H1 (cell line): ENCODE results near the gene KCTD2. TPM values are rescaled to one million over a fixed set of nuclear protein-coding genes. Genes with fewer than 3 reads are reported as not detected.
A peak's percentile ranks its signal among the peaks of the same experiment; 100 is the strongest.

ENCODE experiments used
- CTCF ChIA-PET: fragments of 300-600 bp; sonication (Branson Sonifier 250); formaldehyde crosslinking; loops from one replicate; lab custom pipeline; 2021; ENCODE audit not compliant: partially characterized antibody; lab: Charles Lee
- POLR2A ChIA-PET: fragments of 300-600 bp; sonication (Branson Sonifier 250); formaldehyde crosslinking; loops from one replicate; lab custom pipeline; 2021; ENCODE audit warnings: inconsistent platforms; ENCODE audit not compliant: partially characterized antibody; lab: Charles Lee
- DNase-seq, 2 experiments: peaks; one replicate each; pipeline versions ENCODE4 v3.0.0 to v3.0.0-alpha.2; 2010 to 2022; ENCODE audit warnings: low spot score in 2 of 2, low read depth in 1 of 2, mixed read lengths in 1 of 2
- FAIRE-seq: peaks from 2 replicates; lab custom pipeline; 2011; peaks lifted over from hg19 to GRCh38; lab: Jason Lieb, UNC
- H2AFZ ChIP-seq: 2 replicates; pipeline ENCODE4 v1.8.1; 2012; ENCODE audit warnings: low read length, inconsistent platforms
- H2AK5ac ChIP-seq: 2 replicates; pipeline ENCODE4 v1.6.1; 2013; ENCODE audit warnings: low read depth, low read length
- H2BK120ac ChIP-seq: replicated peaks from 2 replicates; pipeline ENCODE3; 2013; ENCODE audit warnings: low read depth, low read length, inconsistent platforms
- H2BK12ac ChIP-seq: 2 replicates; pipeline ENCODE4 v1.6.1; 2013; ENCODE audit warnings: low read depth, low read length
- H2BK15ac ChIP-seq: 2 replicates; pipeline ENCODE4 v1.6.1; 2013; ENCODE audit warnings: low read length
- H2BK20ac ChIP-seq: 2 replicates; pipeline ENCODE4 v1.6.1; 2013; ENCODE audit warnings: low read length
- H2BK5ac ChIP-seq: 2 replicates; pipeline ENCODE4 v1.6.1; 2013; ENCODE audit warnings: low read depth, low read length
- H3K14ac ChIP-seq: 2 replicates; pipeline ENCODE4 v1.6.1; 2013; ENCODE audit warnings: inconsistent platforms; ENCODE audit not compliant: insufficient read length
- H3K18ac ChIP-seq: 2 replicates; pipeline ENCODE4 v1.6.1; 2013; ENCODE audit warnings: low read length; ENCODE audit errors: extremely low read depth
- H3K23ac ChIP-seq: 2 replicates; pipeline ENCODE4 v1.6.1; 2013; ENCODE audit warnings: inconsistent platforms; ENCODE audit not compliant: insufficient read length
- H3K23me2 ChIP-seq: 2 replicates; pipeline ENCODE4 v1.6.1; 2013; ENCODE audit warnings: low read depth, low read length
- H3K27ac ChIP-seq: 2 replicates; pipeline ENCODE4 v1.6.1; 2011; ENCODE audit warnings: low read depth, low read length, inconsistent platforms
- H3K27me3 ChIP-seq, 4 experiments: replicated peaks in 1 of 4; 1 replicate in 1 of 4; 2 replicates in 3 of 4; pipeline versions ENCODE4 v1.6.1 to v1.8.1; 2011 to 2013; ENCODE audit warnings: low read length in 3 of 4, mild to moderate bottlenecking in 3 of 4, inconsistent platforms in 2 of 4, mixed read lengths in 2 of 4, moderate library complexity in 1 of 4; ENCODE audit not compliant: control insufficient read depth in 3 of 4, insufficient read depth in 3 of 4; ENCODE audit errors: extremely low read depth in 1 of 4
- H3K36me3 ChIP-seq, 4 experiments: 2 replicates each; pipeline versions ENCODE4 v1.6.1 to v1.8.1; 2011 to 2013; ENCODE audit warnings: mild to moderate bottlenecking in 4 of 4, low read length in 3 of 4, moderate library complexity in 2 of 4, control low read depth in 1 of 4, inconsistent platforms in 1 of 4; ENCODE audit not compliant: insufficient read depth in 4 of 4, control insufficient read depth in 2 of 4
- H3K4ac ChIP-seq: replicated peaks from 2 replicates; pipeline ENCODE3; 2013; ENCODE audit warnings: low read length, low read depth, mixed read lengths, inconsistent platforms; ENCODE audit not compliant: insufficient read length
- H3K4me1 ChIP-seq, 4 experiments: replicated peaks in 1 of 4; 1 replicate in 1 of 4; 2 replicates in 3 of 4; pipeline versions ENCODE4 v1.6.1 to v1.8.1; 2011 to 2013; ENCODE audit warnings: low read length in 3 of 4, inconsistent platforms in 2 of 4, mixed read lengths in 1 of 4; ENCODE audit not compliant: insufficient read depth in 4 of 4, control insufficient read depth in 3 of 4
- H3K4me2 ChIP-seq, 2 experiments: 2 replicates each; pipeline versions ENCODE4 v1.6.1 to v1.8.1; 2011 to 2013; ENCODE audit warnings: low read depth in 2 of 2, low read length in 2 of 2, control low read depth in 1 of 2, inconsistent platforms in 1 of 2, mild to moderate bottlenecking in 1 of 2; ENCODE audit not compliant: insufficient read depth in 1 of 2
- H3K4me3 ChIP-seq, 4 experiments: fragments of 200-600, 300-600 bp in 1 of 4; sonication (generic), shearing (Covaris generic), sonication (Bioruptor Twin) in 1 of 4; 2 replicates each; pipeline versions ENCODE4 v1.5.1 to v1.8.1; 2011 to 2016; ENCODE audit warnings: low read length in 4 of 4, low read depth in 3 of 4, control low read depth in 2 of 4, inconsistent platforms in 2 of 4, mild to moderate bottlenecking in 2 of 4, mixed read lengths in 1 of 4, moderate library complexity in 1 of 4; ENCODE audit not compliant: insufficient read depth in 2 of 4; ENCODE audit errors: extremely low read depth in 1 of 4
- H3K56ac ChIP-seq: replicated peaks from 2 replicates; pipeline ENCODE3; 2013; ENCODE audit warnings: low read depth, mild to moderate bottlenecking, mixed read lengths, low read length, inconsistent platforms; ENCODE audit not compliant: insufficient read length
- H3K79me1 ChIP-seq: 2 replicates; pipeline ENCODE4 v1.6.1; 2013; ENCODE audit warnings: low read depth, low read length, control low read depth
- H3K79me2 ChIP-seq, 2 experiments: 2 replicates each; pipeline versions ENCODE4 v1.6.1 to v1.8.1; 2012 to 2013; ENCODE audit warnings: low read length in 2 of 2, mild to moderate bottlenecking in 2 of 2, inconsistent platforms in 1 of 2; ENCODE audit not compliant: insufficient read depth in 2 of 2, control insufficient read depth in 1 of 2
- H3K9ac ChIP-seq, 4 experiments: replicated peaks in 1 of 4; 1 replicate in 1 of 4; 2 replicates in 3 of 4; pipeline versions ENCODE4 v1.6.1 to v1.8.1; 2011 to 2013; ENCODE audit warnings: low read depth in 3 of 4, low read length in 3 of 4, control low read depth in 2 of 4, mild to moderate bottlenecking in 2 of 4, moderate library complexity in 2 of 4, inconsistent platforms in 1 of 4; ENCODE audit errors: extremely low read depth in 1 of 4
- H3K9me3 ChIP-seq, 2 experiments: 2 replicates each; pipeline versions ENCODE4 v1.6.1 to v1.8.1; 2012 to 2013; ENCODE audit warnings: mild to moderate bottlenecking in 2 of 2, moderate library complexity in 2 of 2, control low read depth in 1 of 2, inconsistent platforms in 1 of 2, low read depth in 1 of 2, low read length in 1 of 2, mixed read lengths in 1 of 2; ENCODE audit not compliant: insufficient read depth in 2 of 2
- H4K20me1 ChIP-seq, 2 experiments: replicated peaks in 1 of 2; 2 replicates each; pipeline versions ENCODE3 to v1.8.1; 2011 to 2013; ENCODE audit warnings: inconsistent platforms in 2 of 2, low read length in 2 of 2, mild to moderate bottlenecking in 1 of 2; ENCODE audit not compliant: insufficient read depth in 2 of 2, control insufficient read depth in 1 of 2
- H4K5ac ChIP-seq: 2 replicates; pipeline ENCODE4 v1.6.1; 2013; ENCODE audit warnings: low read length, low read depth, mixed read lengths, inconsistent platforms; ENCODE audit not compliant: insufficient read length
- H4K8ac ChIP-seq: 2 replicates; pipeline ENCODE4 v1.8.0; 2013; ENCODE audit warnings: mild to moderate bottlenecking, moderate library complexity, low read length, inconsistent platforms; ENCODE audit not compliant: insufficient read depth; ENCODE audit errors: extremely low read depth
- H4K91ac ChIP-seq: replicated peaks from 2 replicates; pipeline ENCODE3; 2013; ENCODE audit warnings: low read length, mixed read lengths, inconsistent platforms; ENCODE audit not compliant: insufficient read length
- ASH2L ChIP-seq: fragments of 200-600, 300-600 bp; sonication (generic); IDR thresholded peaks from one replicate; pipeline ENCODE4 v1.7.1; 2017; ENCODE audit warnings: low read length
- CBX5 ChIP-seq: fragments of 300-800, 300-1000 bp; sonication (generic); IDR thresholded peaks from 2 replicates; pipeline ENCODE4 v1.7.1; 2016; ENCODE audit warnings: antibody characterized with exemption, low read length, low read depth
- CTBP2 ChIP-seq: IDR thresholded peaks from 2 replicates; pipeline ENCODE4 v1.7.0; 2011; ENCODE audit warnings: borderline replicate concordance, mild to moderate bottlenecking, moderate library complexity, mixed read lengths, low read length; ENCODE audit not compliant: insufficient read depth, insufficient read length
- EP300 ChIP-seq, 2 experiments: IDR thresholded peaks; 1 replicate in 1 of 2; 2 replicates in 1 of 2; pipeline ENCODE4 v1.6.1; 2011 to 2012; ENCODE audit warnings: low read depth in 2 of 2, low read length in 2 of 2, mild to moderate bottlenecking in 2 of 2, borderline replicate concordance in 1 of 2, inconsistent platforms in 1 of 2, moderate library complexity in 1 of 2
- FOSL1 ChIP-seq: IDR thresholded peaks from 2 replicates; pipeline ENCODE4 v1.6.1; 2011; ENCODE audit warnings: mild to moderate bottlenecking, low read depth, low read length, moderate library complexity; ENCODE audit not compliant: insufficient read depth
- GABPA ChIP-seq: IDR thresholded peaks from 2 replicates; pipeline ENCODE4 v1.6.1; 2011; ENCODE audit warnings: mild to moderate bottlenecking, low read length, moderate library complexity, borderline replicate concordance; ENCODE audit not compliant: insufficient read depth
- JUND ChIP-seq: IDR thresholded peaks from 2 replicates; pipeline ENCODE4 v1.6.1; 2011; ENCODE audit warnings: mild to moderate bottlenecking, improper control_type of control experiment, low read length
- KDM4A ChIP-seq: IDR thresholded peaks from one replicate; pipeline ENCODE4 v1.7.1; 2012; ENCODE audit warnings: low read depth, mild to moderate bottlenecking, moderate library complexity, low read length, inconsistent platforms; ENCODE audit not compliant: severe bottlenecking
- NANOG ChIP-seq: IDR thresholded peaks from 2 replicates; pipeline ENCODE4 v1.6.1; 2011; ENCODE audit warnings: low read length, low read depth, mild to moderate bottlenecking, inconsistent platforms; ENCODE audit not compliant: insufficient read depth, poor library complexity, severe bottlenecking
- POU5F1 ChIP-seq: IDR thresholded peaks from 2 replicates; pipeline ENCODE4 v1.6.1; 2011; ENCODE audit warnings: low read depth, mild to moderate bottlenecking, low read length, moderate library complexity
- SAP30 ChIP-seq: fragments of 300-600 bp; sonication (generic); IDR thresholded peaks from 2 replicates; pipeline ENCODE4 v1.7.1; 2012; ENCODE audit warnings: low read length, moderate library complexity, mild to moderate bottlenecking, inconsistent platforms; ENCODE audit not compliant: insufficient read depth, insufficient replicate concordance
- SIX5 ChIP-seq: IDR thresholded peaks from 2 replicates; pipeline ENCODE4 v1.6.1; 2011; ENCODE audit warnings: mild to moderate bottlenecking, low read depth, low read length
- SP2 ChIP-seq: IDR thresholded peaks from 2 replicates; pipeline ENCODE4 v1.6.1; 2012; ENCODE audit warnings: mild to moderate bottlenecking, low read length, inconsistent platforms
- WGBS, 2 experiments: shearing (Covaris generic) in 1 of 2; methylation state at CpG; one replicate each; pipeline versions ENCODE4 v1.1.6 to v1.1.7; 2013 to 2015; ENCODE audit warnings: low lambda C conversion rate in 2 of 2, mixed read lengths in 2 of 2, inconsistent platforms in 1 of 2, low coverage in 1 of 2, missing lambda C conversion rate in 1 of 2; ENCODE audit not compliant: insufficient replicate concordance in 2 of 2, insufficient coverage in 1 of 2, insufficient read length in 1 of 2; ENCODE audit errors: extremely low coverage in 1 of 2, missing lambda C conversion rate in 1 of 2; 5-methylcytosine and 5-hydroxymethylcytosine counted together
- polyA plus RNA-seq, 7 experiments: library from polyadenylated mRNA; depleted of rRNA in 3 of 7; stranded (reverse) in 5 of 7; unstranded in 2 of 7; fragments of >200 nt in 5 of 7; fragments of 200-250 nt in 2 of 7; gene quantifications; 1 replicate in 5 of 7; 2 replicates in 1 of 7; 4 replicates in 1 of 7; pipeline versions ENCODE4 v1.2.1 to v1.2.3, GENCODE V29; 2011 to 2013; ENCODE audit warnings: missing spikeins in 2 of 7, mixed read lengths in 2 of 7
- total RNA-seq: library from RNA; stranded (reverse); fragmentation: NEBNext Ultra II Directional; extraction: Animal tissue kit (Norgen Biotek cat#: 25700); gene quantifications from 2 replicates; pipeline ENCODE4 v1.2.1, GENCODE V29; 2021

KCTD2 gene
- total and polyA plus RNA-seq, 2 of the 8 experiments (the other 6 are each of a cell fraction or from before 2014, with no cell fraction given), result 33.7 to 36.8 TPM

GRCh38 chr17:75079023-75079373, 32.0 kb downstream of the KCTD2 start:
- 94% methylated on average over 8 of the region's 8 CpGs; no CpG with 5 or more reads in 1 of the 2 experiments for WGBS, 2 experiments
- H3K14ac ChIP-seq, result no peak overlapping the region
- H3K4me2 ChIP-seq, result no peak overlapping the region
- H3K56ac ChIP-seq, result no peak overlapping the region
- peak overlapping the region; percentile 48; the same call in 1 of the 2 replicates for H3K18ac ChIP-seq
- H3K4me3 ChIP-seq, result no peak overlapping the region
- no peaks in the 10 kb centered on the region for H4K20me1 ChIP-seq
- H3K27ac ChIP-seq, result no peak overlapping the region
- no peak overlapping the region for H3K4ac ChIP-seq
- H3K79me2 ChIP-seq, result no peaks in the 10 kb centered on the region
- H3K23me2 ChIP-seq, result no peaks in the 10 kb centered on the region
- H3K9me3 ChIP-seq, result no peaks in the 10 kb centered on the region
- ChIA-PET POLR2A (interaction anchor here (0.8 to 4.4 kb wide), 5 partner anchors 9 to 75 kb away, joined by 3 to 25 read pairs (median 3); partner anchors contain the start of genes JPT1 and SLC16A5), CTCF (interaction anchor here (0.7 to 7.6 kb wide), 14 partner anchors 9 to 274 kb away, joined by 3 to 45 read pairs (median 4); partner anchors contain the start of gene ARMC7)
- H2BK20ac ChIP-seq, result no peak overlapping the region
- no peak overlapping the region for H4K8ac ChIP-seq
- H2BK120ac ChIP-seq, result no peak overlapping the region
- peak overlapping the region; percentile 1; the same call in 1 of the 2 replicates for H2AFZ ChIP-seq
- H2AK5ac ChIP-seq, result no peak overlapping the region
- no peaks in the 10 kb centered on the region for H3K36me3 ChIP-seq
- no peak overlapping the region for H2BK5ac ChIP-seq
- FAIRE-seq, result no peak
- no peaks in the 10 kb centered on the region for H3K79me1 ChIP-seq
- H2BK15ac ChIP-seq, result no peak overlapping the region
- no peak overlapping the region for H3K23ac ChIP-seq
- H3K9ac ChIP-seq, result no peak overlapping the region
- H3K27me3 ChIP-seq, result no peaks in the 10 kb centered on the region
- H4K91ac ChIP-seq, result no peak overlapping the region
- H4K5ac ChIP-seq, result no peak overlapping the region
- DNase-seq, result no peak
- peaks cover 0 to 16% (median 8%) of the 10 kb centered on the region in 4 experiments; a peak in 6 of 7 replicates for H3K4me1 ChIP-seq
- H2BK12ac ChIP-seq, result no peak overlapping the region
- TF ChIP-seq GABPA (no peak), SP2 (no peak), SIX5 (no peak), KDM4A (no peak), SAP30 (no peak), CTBP2 (no peak), JUND (no peak), POU5F1 (no peak), ASH2L (no peak), FOSL1 (no peak), EP300 (IDR thresholded peaks at IDR 0.05; ENCODE audit: borderline replicate concordance in 1 of 2, low read depth in 2 of 2, low read length in 2 of 2) (no peak), NANOG (no peak), CBX5 (no peak)
